Measurements from ENCODE around the gene ZNF624.

Gene ZNF624

GRCh38 chr17:16584273-16584995, 69.2 kb downstream of the ZNF624 start:
- DNase-seq (ENCODE audit: low read depth) = peak; percentile 87
- H3K4me3 ChIP-seq (ENCODE audit: control insufficient read depth, low read depth, low read length) = peak overlapping the region; percentile 54
- TF ChIP-seq, protein P1, sequence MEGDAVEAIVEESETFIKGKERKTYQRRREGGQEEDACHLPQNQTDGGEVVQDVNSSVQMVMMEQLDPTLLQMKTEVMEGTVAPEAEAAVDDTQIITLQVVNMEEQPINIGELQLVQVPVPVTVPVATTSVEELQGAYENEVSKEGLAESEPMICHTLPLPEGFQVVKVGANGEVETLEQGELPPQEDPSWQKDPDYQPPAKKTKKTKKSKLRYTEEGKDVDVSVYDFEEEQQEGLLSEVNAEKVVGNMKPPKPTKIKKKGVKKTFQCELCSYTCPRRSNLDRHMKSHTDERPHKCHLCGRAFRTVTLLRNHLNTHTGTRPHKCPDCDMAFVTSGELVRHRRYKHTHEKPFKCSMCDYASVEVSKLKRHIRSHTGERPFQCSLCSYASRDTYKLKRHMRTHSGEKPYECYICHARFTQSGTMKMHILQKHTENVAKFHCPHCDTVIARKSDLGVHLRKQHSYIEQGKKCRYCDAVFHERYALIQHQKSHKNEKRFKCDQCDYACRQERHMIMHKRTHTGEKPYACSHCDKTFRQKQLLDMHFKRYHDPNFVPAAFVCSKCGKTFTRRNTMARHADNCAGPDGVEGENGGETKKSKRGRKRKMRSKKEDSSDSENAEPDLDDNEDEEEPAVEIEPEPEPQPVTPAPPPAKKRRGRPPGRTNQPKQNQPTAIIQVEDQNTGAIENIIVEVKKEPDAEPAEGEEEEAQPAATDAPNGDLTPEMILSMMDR (conservative IDR thresholded peaks at IDR 0.05; ENCODE audit: control insufficient read depth, insufficient read depth, low read depth, low read length) = peak; percentile 85

- no peak overlapping the region for H3K4me3 ChIP-seq (ENCODE audit: control insufficient read depth, low read depth, low read length)
- TF ChIP-seq, protein P1 (conservative IDR thresholded peaks at IDR 0.05; ENCODE audit: control insufficient read depth, insufficient read depth, low read depth, low read length) = no peak
- no peak for DNase-seq (ENCODE audit: low read depth)
These were observed 69.9 kb downstream of the ZNF624 start for GRCh38 chr17:16583781-16584180.

- no peak overlapping the region for H3K4me3 ChIP-seq (ENCODE audit: control insufficient read depth, low read depth, low read length)
- DNase-seq (ENCODE audit: low read depth) = no peak
- TF ChIP-seq, protein P1 (conservative IDR thresholded peaks at IDR 0.05; ENCODE audit: control insufficient read depth, insufficient read depth, low read depth, low read length) = no peak
These were observed 80.2 kb downstream of the ZNF624 start for GRCh38 chr17:16573466-16573865.

Measured in fibroblast of mammary gland (primary cell).